GM21786 (cell line): ENCODE data around the gene MCHR2.

ENCODE experiments used
- ATAC-seq: cut with Tn5 transposase; IDR thresholded peaks from one replicate; pipeline ENCODE4 v1.9.1; 2021; ENCODE audit not compliant: unreplicated experiment

MCHR2 gene

GRCh38 chr6:99905209-99906106 lies 88.6 kb downstream of the MCHR2 start:
- ATAC-seq = peak; percentile 91

GRCh38 chr6:99901596-99902384 lies 92.2 kb downstream of the MCHR2 start:
- ATAC-seq = no peak

DNA sequence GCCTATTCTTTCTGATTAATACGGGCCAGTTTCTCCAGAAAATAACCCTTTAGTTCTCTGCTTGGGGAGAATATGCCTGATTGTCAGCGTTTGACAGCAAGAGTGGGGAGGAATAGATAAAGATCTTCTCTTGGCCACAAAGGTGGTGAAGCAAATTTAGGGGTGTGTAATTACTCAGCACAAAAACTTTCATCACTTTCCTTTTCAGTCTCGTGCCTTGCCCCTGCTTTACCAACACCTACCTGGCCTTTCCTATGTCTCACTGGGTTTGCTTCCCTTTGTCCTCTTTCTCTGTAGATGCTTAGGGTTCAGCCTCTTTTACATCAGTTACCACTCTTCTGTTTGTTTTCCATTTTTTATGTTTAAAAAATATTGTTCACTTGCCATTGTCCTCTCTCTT lies 99.2 kb downstream of the MCHR2 start:
- ATAC-seq = no peak

GRCh38 chr6:99887066-99887465 lies 107.0 kb downstream of the MCHR2 start:
- ATAC-seq = no peak

- no peak for ATAC-seq
Measured at GRCh38 chr6:99885051-99885450, 109.0 kb downstream of the MCHR2 start.

- no peak for ATAC-seq
Measured at GRCh38 chr6:99882128-99882702, 111.8 kb downstream of the MCHR2 start.

- no peak for ATAC-seq
Measured at GRCh38 chr6:99879431-99879830, 114.6 kb downstream of the MCHR2 start.

DNA sequence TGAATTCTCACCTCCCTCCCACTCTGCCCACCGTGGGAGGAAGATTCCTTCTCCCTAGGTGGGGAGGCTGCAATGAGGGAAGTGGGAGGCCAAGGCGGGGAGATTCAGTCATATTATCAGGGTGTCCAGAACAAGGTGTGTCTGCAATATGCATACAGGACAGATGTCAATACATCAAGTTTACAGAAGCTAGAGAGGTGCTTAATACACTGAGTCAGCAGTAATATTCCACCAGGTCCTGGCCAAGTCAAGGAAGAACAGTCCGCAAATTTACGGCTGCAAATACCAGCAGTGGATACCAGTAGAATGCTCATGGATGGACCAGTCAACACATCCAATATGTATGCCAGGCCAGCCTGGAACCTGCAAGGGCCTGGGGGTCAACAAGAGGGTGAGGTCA lies 119.0 kb downstream of the MCHR2 start:
- ATAC-seq = no peak

DNA sequence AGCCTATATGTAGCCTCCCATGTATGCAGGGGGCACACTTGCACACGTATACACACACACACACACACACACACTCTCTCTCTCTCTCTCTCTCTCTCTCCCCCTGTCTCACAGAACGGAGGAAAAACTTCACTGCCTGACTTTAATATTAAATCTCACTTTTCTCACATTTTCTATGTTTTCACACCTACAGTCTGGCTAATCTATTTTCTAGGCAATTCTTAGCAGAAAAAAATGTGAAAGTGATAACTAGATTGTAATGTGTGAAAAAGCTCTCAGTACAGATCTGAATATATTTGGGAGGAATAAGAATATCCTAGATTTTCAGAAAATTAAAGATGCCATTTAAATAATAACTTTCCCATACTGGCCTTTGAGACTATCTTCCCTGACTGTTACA lies 120.9 kb downstream of the MCHR2 start:
- ATAC-seq = no peak

DNA sequence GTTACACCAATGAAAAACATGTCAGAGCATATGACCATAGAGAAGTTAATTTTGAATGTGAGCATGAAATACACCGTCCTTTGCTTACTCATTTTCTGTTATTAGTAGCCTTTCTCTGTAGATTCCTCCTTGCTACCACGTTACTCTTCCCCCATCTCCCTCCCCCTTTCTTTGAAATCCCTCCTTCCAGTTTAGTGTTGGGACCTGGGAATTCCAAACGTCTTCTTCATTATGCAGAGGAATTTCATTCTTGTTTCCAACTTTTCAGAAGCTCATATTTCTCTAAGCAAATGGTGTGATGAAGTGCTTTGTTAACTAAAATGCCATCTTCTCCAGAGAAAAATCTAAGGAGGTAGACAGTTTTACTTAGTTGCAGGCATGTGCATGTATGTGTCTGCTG lies 122.4 kb downstream of the MCHR2 start:
- no peak for ATAC-seq
